Keratinocyte (primary cell): Measurements from ENCODE around the gene SH2D2A. TPM values are rescaled to one million over a fixed set of nuclear protein-coding genes. Genes with fewer than 3 reads are reported as not detected.

Experiments used
- DNase-seq: peaks from one replicate; pipeline ENCODE4 v3.0.0-alpha.2; 2011; ENCODE audit warnings: low read depth, missing footprints, low spot score
- FAIRE-seq: peaks from 2 replicates; lab custom pipeline; 2011; peaks lifted over from hg19 to GRCh38; lab: Jason Lieb, UNC
- H2AFZ ChIP-seq: 2 replicates; pipeline ENCODE4 v1.6.0; 2012; ENCODE audit warnings: low read length, control low read depth, inconsistent platforms; ENCODE audit not compliant: control insufficient read depth
- H3K27ac ChIP-seq: 2 replicates; pipeline ENCODE4 v1.5.1; 2011; ENCODE audit warnings: low read length; ENCODE audit not compliant: control insufficient read depth, insufficient read depth
- H3K27me3 ChIP-seq: 3 replicates; pipeline ENCODE4 v1.6.0; 2011; ENCODE audit warnings: low read length; ENCODE audit not compliant: control insufficient read depth, insufficient read depth; ENCODE audit errors: extremely low read depth
- H3K36me3 ChIP-seq, 2 experiments: 2 replicates in 1 of 2; 3 replicates in 1 of 2; pipeline ENCODE4 v1.5.1; 2011; ENCODE audit warnings: low read length in 2 of 2, mild to moderate bottlenecking in 1 of 2; ENCODE audit not compliant: control insufficient read depth in 2 of 2, insufficient read depth in 2 of 2; ENCODE audit errors: extremely low read depth in 1 of 2
- H3K4me1 ChIP-seq: 3 replicates; pipeline ENCODE4 v1.5.1; 2011; ENCODE audit warnings: low read length; ENCODE audit not compliant: control insufficient read depth, insufficient read depth; ENCODE audit errors: extremely low read depth
- H3K4me2 ChIP-seq: 3 replicates; pipeline ENCODE4 v1.6.0; 2011; ENCODE audit warnings: low read depth, low read length; ENCODE audit not compliant: control insufficient read depth, insufficient read depth; ENCODE audit errors: extremely low read depth
- H3K4me3 ChIP-seq, 3 experiments: fragments of 200-600 bp in 1 of 3; sonication (generic) in 1 of 3; 2 replicates in 2 of 3; 3 replicates in 1 of 3; pipeline ENCODE4 v1.5.1; 2011 to 2016; ENCODE audit warnings: low read length in 3 of 3, mild to moderate bottlenecking in 3 of 3, control low read depth in 2 of 3, inconsistent platforms in 1 of 3, low read depth in 1 of 3, mixed read lengths in 1 of 3, mixed run types in 1 of 3, moderate library complexity in 1 of 3; ENCODE audit not compliant: control insufficient read depth in 2 of 3, insufficient read depth in 2 of 3; ENCODE audit errors: extremely low read depth in 1 of 3
- H3K79me2 ChIP-seq: 2 replicates; pipeline ENCODE4 v1.6.0; 2012; ENCODE audit warnings: low read length; ENCODE audit not compliant: control insufficient read depth, insufficient read depth
- H3K9ac ChIP-seq: 3 replicates; pipeline ENCODE4 v1.6.0; 2011; ENCODE audit warnings: low read length; ENCODE audit not compliant: control insufficient read depth, insufficient read depth; ENCODE audit errors: extremely low read depth
- H3K9me1 ChIP-seq: 3 replicates; pipeline ENCODE4 v1.6.0; 2011; ENCODE audit warnings: low read length; ENCODE audit not compliant: control insufficient read depth, insufficient read depth; ENCODE audit errors: extremely low read depth
- H3K9me3 ChIP-seq: 2 replicates; pipeline ENCODE4 v1.5.1; 2012; ENCODE audit warnings: low read depth, low read length; ENCODE audit not compliant: control insufficient read depth
- H4K20me1 ChIP-seq: 3 replicates; pipeline ENCODE4 v1.6.0; 2011; ENCODE audit warnings: low read length; ENCODE audit not compliant: control insufficient read depth, insufficient read depth; ENCODE audit errors: extremely low read depth
- EZH2 ChIP-seq: IDR thresholded peaks from one replicate; pipeline ENCODE4 v1.6.1; 2012; ENCODE audit warnings: inconsistent platforms, mild to moderate bottlenecking, low read length, moderate library complexity
- dilution Hi-C: fragments of 300-500 bp; cut with MboI; formaldehyde crosslinking; loops from one replicate; pipeline ENCODE4 v1.7.0; 2020; ENCODE audit warnings: low sequenced_read_pairs; ENCODE audit not compliant: extremely low pct_ligation_motif_present
- polyA plus RNA-seq, 5 experiments: library from polyadenylated mRNA; depleted of rRNA in 3 of 5; stranded (reverse) in 3 of 5; stranded (forward) in 1 of 5; unstranded in 1 of 5; fragments of >200 nt; gene quantifications; 1 replicate in 1 of 5; 2 replicates in 3 of 5; 3 replicates in 1 of 5; pipeline versions ENCODE4 v1.2.1 to v1.2.3, GENCODE V29; 2011 to 2012; ENCODE audit warnings: missing spikeins in 2 of 5, low read depth in 1 of 5, low replicate concordance in 1 of 5
- TF ChIP-seq, protein P1 (sequence below), 3 experiments: IDR thresholded peaks in 1 of 3; conservative IDR thresholded peaks in 1 of 3; optimal IDR thresholded peaks in 1 of 3; 2 replicates in 2 of 3; 3 replicates in 1 of 3; pipeline versions ENCODE3 to v1.5.1; 2011; ENCODE audit warnings: low read length in 3 of 3, mild to moderate bottlenecking in 3 of 3, moderate library complexity in 2 of 3, control low read depth in 1 of 3, inconsistent platforms in 1 of 3; ENCODE audit not compliant: insufficient read depth in 2 of 3; ENCODE audit errors: extremely low read depth in 1 of 3

SH2D2A gene
- polyA plus RNA-seq, 1 donor (not counting 4 experiments of a cell fraction or from before 2014, with no cell fraction given) = 2.5 TPM

DNA sequence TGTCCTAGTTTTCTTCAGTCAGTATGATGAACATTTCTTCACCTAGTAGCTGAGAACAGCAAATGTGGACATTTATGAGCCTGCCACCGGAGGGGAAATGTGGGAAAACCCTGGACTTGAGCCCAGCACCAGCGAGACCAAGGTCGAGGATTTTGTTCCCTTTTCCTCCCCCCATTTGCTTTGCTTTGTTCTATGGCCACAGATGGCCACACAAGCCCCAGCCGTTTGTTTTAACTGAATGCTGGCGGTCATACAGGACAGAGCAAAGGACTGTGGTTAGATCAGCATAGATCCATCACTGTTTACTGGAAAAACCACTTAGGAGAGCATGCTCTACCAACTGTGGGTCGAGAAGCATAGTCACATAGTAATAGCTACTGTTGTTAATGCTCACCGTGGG lies 20.9 kb downstream of the SH2D2A start:
- no peak for TF ChIP-seq EZH2
- TF ChIP-seq, protein P1, sequence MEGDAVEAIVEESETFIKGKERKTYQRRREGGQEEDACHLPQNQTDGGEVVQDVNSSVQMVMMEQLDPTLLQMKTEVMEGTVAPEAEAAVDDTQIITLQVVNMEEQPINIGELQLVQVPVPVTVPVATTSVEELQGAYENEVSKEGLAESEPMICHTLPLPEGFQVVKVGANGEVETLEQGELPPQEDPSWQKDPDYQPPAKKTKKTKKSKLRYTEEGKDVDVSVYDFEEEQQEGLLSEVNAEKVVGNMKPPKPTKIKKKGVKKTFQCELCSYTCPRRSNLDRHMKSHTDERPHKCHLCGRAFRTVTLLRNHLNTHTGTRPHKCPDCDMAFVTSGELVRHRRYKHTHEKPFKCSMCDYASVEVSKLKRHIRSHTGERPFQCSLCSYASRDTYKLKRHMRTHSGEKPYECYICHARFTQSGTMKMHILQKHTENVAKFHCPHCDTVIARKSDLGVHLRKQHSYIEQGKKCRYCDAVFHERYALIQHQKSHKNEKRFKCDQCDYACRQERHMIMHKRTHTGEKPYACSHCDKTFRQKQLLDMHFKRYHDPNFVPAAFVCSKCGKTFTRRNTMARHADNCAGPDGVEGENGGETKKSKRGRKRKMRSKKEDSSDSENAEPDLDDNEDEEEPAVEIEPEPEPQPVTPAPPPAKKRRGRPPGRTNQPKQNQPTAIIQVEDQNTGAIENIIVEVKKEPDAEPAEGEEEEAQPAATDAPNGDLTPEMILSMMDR (optimal IDR thresholded peaks at IDR 0.05 in 1 of 3, IDR thresholded peaks at IDR 0.05 in 1 of 3, conservative IDR thresholded peaks at IDR 0.05 in 1 of 3; ENCODE audit: extremely low read depth in 1 of 3, insufficient read depth in 2 of 3, low read length in 3 of 3) = no peak
- no peaks in the 10 kb centered on the region for H3K9me3 ChIP-seq
- H3K36me3 ChIP-seq = peaks cover 26 to 47% of the 10 kb centered on the region in 2 experiments
- H3K27me3 ChIP-seq = no peaks in the 10 kb centered on the region
- H3K9me1 ChIP-seq = no peaks in the 10 kb centered on the region
- H4K20me1 ChIP-seq = no peaks in the 10 kb centered on the region
- DNase-seq = no peak
- no peak overlapping the region for H3K4me2 ChIP-seq
- no peak overlapping the region for H3K4me3 ChIP-seq
- no peaks in the 10 kb centered on the region for H3K4me1 ChIP-seq
- no peak for FAIRE-seq
- no peaks in the 10 kb centered on the region for H3K79me2 ChIP-seq
- H2AFZ ChIP-seq = no peak overlapping the region
- H3K27ac ChIP-seq = no peak overlapping the region
- dilution Hi-C loops = no loop called here
- H3K9ac ChIP-seq = no peak overlapping the region

DNA sequence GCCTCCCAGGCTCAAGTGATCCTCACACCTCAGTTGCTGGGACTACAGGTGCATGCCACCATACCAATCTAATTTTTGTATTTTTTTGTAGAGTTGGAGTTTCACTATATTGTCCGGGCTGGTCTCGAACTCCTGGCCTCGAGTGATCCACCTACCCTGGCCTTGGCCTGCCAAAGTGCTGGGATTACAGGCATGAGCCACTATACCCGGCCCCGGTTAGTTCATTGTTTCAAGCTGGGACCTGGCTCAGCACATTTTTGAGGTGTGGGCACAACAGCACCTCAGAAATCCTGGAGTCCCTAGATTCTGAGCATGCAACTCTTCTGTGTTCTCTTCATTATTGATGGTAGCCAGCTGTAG lies 21.3 kb downstream of the SH2D2A start:
- Histone ChIP-seq H4K20me1 (no peaks in the 10 kb centered on the region), H3K36me3 (peaks cover 26 to 44% of the 10 kb centered on the region in 2 experiments)
- TF ChIP-seq EZH2 = no peak
- TF ChIP-seq, protein P1 (optimal IDR thresholded peaks at IDR 0.05 in 1 of 3, IDR thresholded peaks at IDR 0.05 in 1 of 3, conservative IDR thresholded peaks at IDR 0.05 in 1 of 3; ENCODE audit: extremely low read depth in 1 of 3, insufficient read depth in 2 of 3, low read length in 3 of 3) = no peak

More for the DNA sequence above, 21.3 kb downstream of the SH2D2A start:
- H3K27me3 ChIP-seq = no peaks in the 10 kb centered on the region
- H3K4me1 ChIP-seq = no peaks in the 10 kb centered on the region
- no peaks in the 10 kb centered on the region for H3K79me2 ChIP-seq
- H3K9me1 ChIP-seq = no peaks in the 10 kb centered on the region
- DNase-seq (no peak), FAIRE-seq (no peak)
- H3K27ac ChIP-seq = no peak overlapping the region
- H3K4me2 ChIP-seq = no peak overlapping the region
- H3K9ac ChIP-seq = no peak overlapping the region
- H3K4me3 ChIP-seq = no peak overlapping the region
- H3K9me3 ChIP-seq = no peaks in the 10 kb centered on the region
- dilution Hi-C loops = no loop called here
- no peak overlapping the region for H2AFZ ChIP-seq
